AG10803 (cell line): ENCODE results near the gene S100A2.

Source experiments
- DNase-seq: peaks from one replicate; pipeline ENCODE4 v3.0.0; 2010; ENCODE audit warnings: low read depth
- H3K4me3 ChIP-seq: 2 replicates; pipeline ENCODE4 v1.5.1; 2011; ENCODE audit warnings: mild to moderate bottlenecking, low read length, control low read depth
- CTCF ChIP-seq: conservative IDR thresholded peaks from 2 replicates; pipeline ENCODE4 v1.5.1; 2011; ENCODE audit warnings: mild to moderate bottlenecking, low read length, control low read depth, inconsistent platforms

S100A2 gene

DNA sequence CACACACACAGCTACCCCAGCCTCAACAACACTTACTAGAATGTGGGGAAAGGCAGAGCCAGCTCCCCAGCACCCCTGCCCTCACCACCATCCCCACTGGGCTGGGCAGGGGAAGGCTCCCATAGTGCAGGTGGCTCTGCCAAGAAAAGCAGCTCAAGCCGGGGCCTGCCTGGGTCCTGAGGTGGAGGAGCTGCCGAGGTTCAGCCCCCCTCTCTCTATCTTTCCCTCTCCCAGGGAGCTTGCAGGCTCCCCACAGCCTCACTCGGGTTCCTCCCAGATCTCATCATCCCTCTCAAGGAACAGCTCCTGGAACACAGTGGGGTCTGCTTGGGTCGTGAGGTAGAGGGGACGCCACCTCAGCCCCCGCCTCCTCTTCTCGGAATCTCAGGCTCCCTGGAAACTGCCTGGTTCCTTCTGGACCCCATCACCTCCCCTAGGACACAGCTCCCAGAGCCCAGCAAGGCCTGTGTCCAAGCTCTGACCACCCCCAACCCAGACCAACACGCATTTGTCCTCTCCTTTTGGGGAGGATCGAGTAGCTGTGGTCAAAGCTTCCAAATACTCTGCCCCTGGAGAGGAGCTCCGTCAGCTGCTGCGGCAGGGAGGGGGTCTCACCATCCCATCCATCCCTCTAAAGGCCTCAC, 46.6 kb upstream of the S100A2 start:
- peak overlapping the region; percentile 95 for H3K4me3 ChIP-seq
- TF ChIP-seq CTCF: no peak
- no peak for DNase-seq

DNA sequence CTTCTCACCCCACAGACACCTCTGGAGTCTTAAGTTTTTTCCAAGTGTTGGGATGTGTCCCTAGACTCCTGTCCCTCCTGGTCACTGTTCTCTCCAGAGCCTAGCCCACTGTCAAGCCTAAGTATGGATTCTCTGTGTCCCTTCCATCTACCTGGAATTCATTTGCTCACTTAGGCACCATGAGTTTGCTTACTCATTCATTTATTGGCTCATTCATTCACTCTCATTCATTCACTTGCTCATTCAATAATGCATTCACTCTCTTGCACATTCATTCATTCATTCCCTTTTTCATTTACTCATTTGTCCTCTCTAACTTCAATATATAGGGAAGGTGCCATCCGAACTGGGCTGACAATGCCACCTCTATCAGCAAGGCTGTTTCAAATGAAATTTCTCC, 45.7 kb upstream of the S100A2 start:
- TF ChIP-seq CTCF: no peak
- H3K4me3 ChIP-seq: peak overlapping the region; percentile 95
- no peak for DNase-seq

DNA sequence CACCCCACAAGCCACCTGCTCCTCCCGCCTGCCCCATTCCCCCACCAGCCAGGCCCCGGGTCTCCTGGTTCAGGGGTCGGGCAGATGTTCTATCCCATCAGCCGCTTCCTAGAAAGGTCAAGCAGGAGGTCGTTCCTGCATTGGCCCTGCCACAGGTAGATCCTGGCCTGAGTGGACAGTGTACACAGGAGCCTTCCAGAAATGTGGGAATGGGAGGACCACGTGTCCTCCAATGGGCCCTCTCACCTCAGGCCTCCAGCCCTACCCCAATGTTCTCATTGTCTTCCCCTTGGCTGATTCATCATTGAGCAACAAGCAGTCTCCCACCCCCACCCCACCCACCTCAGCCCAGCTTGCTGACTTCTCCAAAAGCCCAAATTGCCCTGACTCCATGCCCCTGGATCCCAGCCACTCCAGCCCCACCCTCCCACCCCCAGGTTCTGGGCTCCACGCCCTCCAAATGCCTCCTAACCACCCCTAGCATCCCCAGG, 45.2 kb upstream of the S100A2 start:
- peak overlapping the region; percentile 95 for H3K4me3 ChIP-seq
- DNase-seq: peak; percentile 48
- TF ChIP-seq CTCF: no peak

DNA sequence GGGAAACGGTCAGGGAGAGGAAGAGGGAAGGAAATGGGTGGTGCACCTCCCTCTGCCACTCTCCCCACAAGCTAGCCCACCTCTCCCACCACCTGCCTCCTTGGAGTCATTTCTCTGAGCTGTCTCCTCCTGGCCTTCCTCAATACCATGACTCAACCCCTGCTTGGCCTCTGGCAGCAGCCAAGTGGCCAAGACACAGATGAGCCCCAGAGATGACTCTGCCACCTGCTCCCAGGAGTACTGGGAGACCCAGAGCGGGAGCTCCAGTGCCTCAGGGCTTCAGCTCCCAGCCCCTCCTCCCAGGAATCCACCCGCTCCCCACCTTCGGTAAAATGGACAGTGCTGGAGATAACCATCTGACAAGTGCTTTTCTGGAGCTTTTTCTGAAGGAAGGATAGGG, 44.7 kb upstream of the S100A2 start:
- peak overlapping the region; percentile 95 for H3K4me3 ChIP-seq
- no peak for TF ChIP-seq CTCF
- no peak for DNase-seq

DNA sequence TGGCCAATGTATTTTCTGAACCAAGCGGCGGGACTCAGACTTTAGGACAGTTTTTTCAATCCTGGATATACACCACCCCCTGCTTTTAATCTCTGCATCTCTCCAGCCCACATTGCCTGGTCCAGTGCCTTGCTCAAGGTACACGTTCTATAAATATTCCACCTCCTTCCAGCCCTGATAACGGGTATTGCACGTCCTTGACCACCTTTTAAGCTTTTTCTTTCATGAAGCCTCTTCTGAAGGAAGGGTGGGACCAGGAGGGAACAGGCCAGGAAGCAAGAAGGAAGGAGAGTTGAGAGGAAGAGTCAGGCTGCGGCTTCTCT, 43.9 kb upstream of the S100A2 start:
- peak overlapping the region; percentile 67 for H3K4me3 ChIP-seq
- no peak for DNase-seq
- TF ChIP-seq CTCF: no peak

GRCh38 chr1:153608742-153609584, 43.3 kb upstream of the S100A2 start:
- H3K4me3 ChIP-seq: peak overlapping the region; percentile 67
- TF ChIP-seq CTCF: no peak
- DNase-seq: peak; percentile 86

GRCh38 chr1:153608089-153608682, 42.5 kb upstream of the S100A2 start:
- no peak for DNase-seq
- no peak for TF ChIP-seq CTCF
- peak overlapping the region; percentile 67 for H3K4me3 ChIP-seq
